Bronchial epithelial cell (primary cell): Measurements from ENCODE around the gene WASL. TPM values are rescaled to one million over a fixed set of nuclear protein-coding genes. Genes with fewer than 3 reads are reported as not detected.
A peak's percentile ranks its signal among the peaks of the same experiment; 100 is the strongest.

Experiments used
- DNase-seq: peaks from one replicate; pipeline ENCODE4 v3.0.0-alpha.2; 2010; ENCODE audit warnings: low read depth
- FAIRE-seq: peaks from 2 replicates; lab custom pipeline; 2011; peaks lifted over from hg19 to GRCh38; lab: Jason Lieb, UNC
- H3K27me3 ChIP-seq: 2 replicates; pipeline ENCODE4 v1.5.1; 2011; ENCODE audit warnings: low read length; ENCODE audit not compliant: control insufficient read depth, insufficient read depth
- H3K36me3 ChIP-seq: 2 replicates; pipeline ENCODE4 v1.5.1; 2011; ENCODE audit warnings: low read length; ENCODE audit not compliant: control insufficient read depth, insufficient read depth
- H3K4me3 ChIP-seq: 2 replicates; pipeline ENCODE4 v1.5.1; 2011; ENCODE audit warnings: mild to moderate bottlenecking, low read depth, low read length, control low read depth
- total RNA-seq: library from RNA; depleted of rRNA; stranded (reverse); fragments of >200 nt; gene quantifications from 2 replicates; pipeline ENCODE4 v1.2.1, GENCODE V29; 2014
- TF ChIP-seq, protein P1 (sequence below): IDR thresholded peaks from 2 replicates; pipeline ENCODE4 v1.5.1; 2011; ENCODE audit warnings: mild to moderate bottlenecking, moderate library complexity, low read length, control low read depth, inconsistent platforms; ENCODE audit not compliant: insufficient read depth, severe bottlenecking

WASL gene
- total RNA-seq, 1 donor from 2014 or later, result 15.0 TPM

DNA sequence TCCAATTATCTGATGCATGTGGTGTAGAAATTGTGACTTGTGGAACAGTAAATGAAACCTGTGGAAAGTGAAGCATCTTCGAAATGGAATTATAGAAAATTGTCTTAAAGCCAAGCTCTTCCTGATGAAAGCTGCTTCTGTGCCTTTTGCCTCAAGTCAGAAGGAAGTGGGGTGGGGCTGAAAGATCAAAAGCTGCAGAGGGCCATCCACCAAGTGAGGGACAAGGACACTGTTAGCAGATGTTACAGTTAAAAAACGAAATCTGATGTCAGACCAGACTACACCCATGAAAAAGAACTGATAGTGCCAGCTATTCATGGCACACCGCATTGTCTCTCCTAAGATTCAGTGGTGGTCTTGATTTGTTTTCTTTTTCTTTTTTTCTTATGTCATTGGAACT is 23.8 kb upstream of the WASL start:
- Histone ChIP-seq H3K4me3 (no peak overlapping the region), H3K27me3 (no peaks in the 10 kb centered on the region), H3K36me3 (no peaks in the 10 kb centered on the region)
- no peak for FAIRE-seq
- TF ChIP-seq, protein P1, sequence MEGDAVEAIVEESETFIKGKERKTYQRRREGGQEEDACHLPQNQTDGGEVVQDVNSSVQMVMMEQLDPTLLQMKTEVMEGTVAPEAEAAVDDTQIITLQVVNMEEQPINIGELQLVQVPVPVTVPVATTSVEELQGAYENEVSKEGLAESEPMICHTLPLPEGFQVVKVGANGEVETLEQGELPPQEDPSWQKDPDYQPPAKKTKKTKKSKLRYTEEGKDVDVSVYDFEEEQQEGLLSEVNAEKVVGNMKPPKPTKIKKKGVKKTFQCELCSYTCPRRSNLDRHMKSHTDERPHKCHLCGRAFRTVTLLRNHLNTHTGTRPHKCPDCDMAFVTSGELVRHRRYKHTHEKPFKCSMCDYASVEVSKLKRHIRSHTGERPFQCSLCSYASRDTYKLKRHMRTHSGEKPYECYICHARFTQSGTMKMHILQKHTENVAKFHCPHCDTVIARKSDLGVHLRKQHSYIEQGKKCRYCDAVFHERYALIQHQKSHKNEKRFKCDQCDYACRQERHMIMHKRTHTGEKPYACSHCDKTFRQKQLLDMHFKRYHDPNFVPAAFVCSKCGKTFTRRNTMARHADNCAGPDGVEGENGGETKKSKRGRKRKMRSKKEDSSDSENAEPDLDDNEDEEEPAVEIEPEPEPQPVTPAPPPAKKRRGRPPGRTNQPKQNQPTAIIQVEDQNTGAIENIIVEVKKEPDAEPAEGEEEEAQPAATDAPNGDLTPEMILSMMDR, result no peak
- no peak for DNase-seq

DNA sequence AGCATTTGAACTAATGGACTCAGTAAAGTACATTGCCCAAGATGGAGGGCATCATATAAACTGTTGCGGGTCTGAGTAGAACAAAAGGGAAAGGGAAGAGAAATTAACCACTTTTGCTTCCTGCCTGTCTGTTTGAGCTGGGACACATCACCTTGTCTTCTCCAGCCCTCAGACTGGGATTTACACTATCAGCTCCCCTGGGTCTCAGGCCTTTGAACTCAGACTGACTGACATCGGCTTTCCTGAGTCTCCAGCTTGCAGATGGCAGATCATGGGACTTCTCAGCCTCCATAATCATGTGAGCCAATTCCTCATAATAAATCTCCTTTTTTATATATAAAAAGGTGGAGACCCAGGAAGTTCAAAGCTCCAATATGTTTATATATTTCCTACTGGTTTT is 23.0 kb upstream of the WASL start:
- Histone ChIP-seq H3K27me3 (no peaks in the 10 kb centered on the region), H3K36me3 (no peaks in the 10 kb centered on the region), H3K4me3 (no peak overlapping the region)
- TF ChIP-seq, protein P1, result no peak
- no peak for DNase-seq
- FAIRE-seq, result no peak

DNA sequence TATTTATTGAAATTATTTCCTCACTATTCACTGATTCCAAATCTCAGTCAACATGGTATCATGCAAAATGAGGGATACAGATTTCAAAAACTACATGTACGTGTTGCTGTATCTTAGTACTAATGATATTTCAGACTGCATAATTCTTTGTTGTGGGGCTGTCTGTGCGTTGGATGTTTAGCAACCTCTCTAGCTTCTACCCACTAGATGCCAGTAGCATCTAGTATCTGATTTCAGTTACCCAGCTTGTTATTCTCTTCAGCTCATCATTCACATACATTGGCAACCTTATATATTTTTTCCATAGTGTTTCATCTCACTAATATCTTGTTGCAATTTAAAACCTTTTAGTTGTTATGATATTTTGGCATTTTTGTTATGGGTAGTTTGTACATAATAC is 22.5 kb upstream of the WASL start:
- FAIRE-seq, result no peak
- Histone ChIP-seq H3K4me3 (no peak overlapping the region), H3K27me3 (no peaks in the 10 kb centered on the region), H3K36me3 (no peaks in the 10 kb centered on the region)
- TF ChIP-seq, protein P1, result no peak
- DNase-seq, result no peak

DNA sequence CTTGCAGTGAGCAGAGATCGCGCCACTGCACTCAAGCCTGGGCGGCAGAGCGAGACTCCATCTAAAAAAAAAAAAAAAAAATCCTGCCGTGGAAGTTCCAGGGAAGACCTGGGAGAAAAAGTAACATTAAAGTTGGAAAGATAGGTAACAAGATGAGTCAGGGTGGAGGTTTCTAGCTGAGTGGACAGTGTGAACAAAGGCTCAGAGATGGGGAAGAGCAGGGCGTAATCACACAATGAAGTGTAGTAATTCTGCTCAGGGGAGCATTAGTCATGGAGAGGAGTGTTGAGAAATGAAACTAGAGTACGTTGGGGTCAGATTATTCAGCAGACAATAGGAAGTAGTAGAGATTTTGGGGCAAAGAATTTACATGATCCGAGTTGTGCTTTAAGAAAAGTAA is 21.6 kb upstream of the WASL start:
- Histone ChIP-seq H3K4me3 (no peak overlapping the region), H3K27me3 (no peaks in the 10 kb centered on the region), H3K36me3 (no peaks in the 10 kb centered on the region)
- TF ChIP-seq, protein P1, result no peak
- FAIRE-seq (no peak), DNase-seq (peak; percentile 98)

DNA sequence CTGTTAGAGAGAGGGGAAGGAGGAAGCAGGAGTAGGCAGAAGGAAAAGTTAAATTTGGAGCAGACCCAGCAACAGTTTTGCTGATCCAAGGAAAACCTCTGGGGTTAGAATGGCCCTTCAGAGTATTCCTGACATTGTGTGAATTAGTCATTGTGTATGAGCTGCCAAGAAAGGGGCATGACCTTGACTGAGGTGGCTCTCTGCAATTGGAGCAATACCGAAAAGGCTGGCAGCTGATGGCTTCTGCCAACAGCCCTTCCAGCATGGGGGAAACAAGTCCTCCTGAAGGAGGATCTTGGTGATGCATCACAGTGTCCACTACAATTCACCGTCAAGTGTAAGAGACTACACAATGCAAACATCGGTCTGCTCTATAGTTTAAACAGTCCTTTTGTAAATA is 20.6 kb upstream of the WASL start:
- peak; percentile 94 for DNase-seq

DNA sequence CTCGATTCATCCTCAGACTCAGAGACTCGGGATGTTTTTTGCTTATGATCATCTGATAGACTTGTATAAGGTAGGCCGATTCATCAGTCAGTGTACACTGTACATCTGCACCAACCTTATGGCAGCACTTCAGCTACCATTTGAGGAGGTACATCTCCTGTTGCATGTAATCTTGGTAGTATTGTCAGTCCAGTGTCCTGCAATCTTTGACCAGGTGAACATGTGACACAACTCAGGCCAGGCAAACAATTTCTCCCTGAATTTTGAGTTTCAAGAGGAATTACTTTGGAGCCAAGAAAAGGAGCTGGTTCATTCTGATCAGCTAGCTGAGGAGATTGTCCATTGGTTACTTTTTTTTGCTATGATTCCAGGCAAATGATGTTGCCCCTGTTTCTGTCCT is 19.7 kb upstream of the WASL start:
- FAIRE-seq, result no peak

More for the DNA sequence above, 20.6 kb upstream of the WASL start:
- TF ChIP-seq, protein P1, result no peak
- Histone ChIP-seq H3K27me3 (no peaks in the 10 kb centered on the region), H3K4me3 (no peak overlapping the region), H3K36me3 (no peaks in the 10 kb centered on the region)
- FAIRE-seq, result peak; percentile 50

More for the DNA sequence above, 19.7 kb upstream of the WASL start:
- DNase-seq, result no peak
- no peaks in the 10 kb centered on the region for H3K36me3 ChIP-seq
- no peaks in the 10 kb centered on the region for H3K27me3 ChIP-seq
- no peak overlapping the region for H3K4me3 ChIP-seq
- TF ChIP-seq, protein P1, result no peak
